GM18499 (cell line): ENCODE data around the gene OR6J1.
A peak's percentile ranks its signal among the peaks of the same experiment; 100 is the strongest.
"Not testable (repeated sequence)": the region's sequence is repeated elsewhere in the genome, so short reads cannot be mapped to it uniquely, and the experiment has no call there.

ENCODE experiments used
- ATAC-seq: cut with Tn5 transposase; IDR thresholded peaks from one replicate; pipeline ENCODE4 v1.9.1; 2021; ENCODE audit warnings: moderate number of reproducible peaks; ENCODE audit not compliant: insufficient read depth, unreplicated experiment

OR6J1 gene

DNA sequence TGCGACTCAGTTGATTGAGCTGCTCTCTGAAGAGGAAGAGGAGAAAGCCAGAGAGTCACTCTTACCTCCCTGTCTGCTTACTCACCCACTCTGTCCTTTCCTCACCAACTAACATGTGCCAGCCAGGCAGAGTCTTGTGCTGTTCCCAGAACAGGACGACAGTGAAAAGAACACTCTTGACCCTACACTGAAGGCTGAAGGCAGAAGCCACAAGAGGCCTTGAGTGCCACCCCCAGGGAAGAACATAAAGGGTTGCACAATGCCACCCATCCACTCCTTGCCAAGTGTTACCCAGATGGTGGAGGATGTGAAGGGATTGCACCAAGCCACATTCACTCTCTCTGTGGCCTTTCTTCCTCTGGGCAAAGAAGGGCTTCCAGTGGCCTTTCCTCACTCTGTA is 33.2 kb downstream of the OR6J1 start:
- no peak for ATAC-seq

- ATAC-seq: no peak
These were observed 36.9 kb downstream of the OR6J1 start for GRCh38 chr14:22607291-22607690.

- ATAC-seq: no peak
These were observed 37.8 kb downstream of the OR6J1 start for GRCh38 chr14:22606380-22606779.

DNA sequence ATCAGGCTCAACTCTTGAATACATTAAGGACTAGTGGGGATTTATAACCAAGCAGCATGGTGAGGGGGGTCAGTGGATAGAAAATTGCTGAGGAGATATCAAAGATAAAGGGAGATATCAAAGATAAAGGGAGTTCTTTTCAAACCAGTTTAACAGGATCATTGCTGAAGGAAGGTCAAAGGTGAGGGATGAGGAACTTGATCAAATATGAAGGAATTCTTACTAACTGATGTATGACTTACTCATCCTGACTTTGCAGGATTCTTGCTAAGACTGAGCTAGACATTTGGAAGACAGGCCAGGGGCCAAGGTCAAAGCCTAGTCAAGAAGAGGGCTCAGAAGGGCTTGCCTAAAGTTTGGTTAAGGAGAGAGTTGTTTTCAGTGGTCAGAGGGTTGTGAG is 41.3 kb downstream of the OR6J1 start:
- no peak for ATAC-seq

- no peak for ATAC-seq
These were observed 42.2 kb downstream of the OR6J1 start for GRCh38 chr14:22601996-22602395.

GRCh38 chr14:22601456-22601855 is 42.7 kb downstream of the OR6J1 start:
- ATAC-seq: no peak

- ATAC-seq: no peak
These were observed 44.1 kb downstream of the OR6J1 start for GRCh38 chr14:22600027-22600426.

DNA sequence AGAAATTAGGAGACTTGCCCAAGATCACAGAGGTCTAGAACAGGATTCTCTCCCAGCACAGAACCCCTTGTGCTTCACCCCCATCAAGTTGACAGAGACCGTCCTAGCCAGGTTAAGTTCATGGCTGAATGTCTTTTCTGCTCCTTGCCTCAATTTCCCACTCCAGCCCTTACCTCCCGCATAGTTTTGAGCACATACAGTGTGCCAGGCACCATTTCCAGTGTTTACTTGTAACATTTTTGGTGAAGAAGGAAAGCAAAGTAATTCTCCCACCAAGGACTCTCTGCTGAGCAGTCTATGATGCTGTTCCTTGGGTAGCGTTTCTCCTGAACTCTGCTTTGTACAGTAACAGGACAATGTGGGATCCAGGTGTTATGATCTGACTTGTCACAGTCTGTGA is 44.8 kb downstream of the OR6J1 start:
- ATAC-seq: no peak

- no peak for ATAC-seq
These were observed 45.3 kb downstream of the OR6J1 start for GRCh38 chr14:22598896-22599244.

DNA sequence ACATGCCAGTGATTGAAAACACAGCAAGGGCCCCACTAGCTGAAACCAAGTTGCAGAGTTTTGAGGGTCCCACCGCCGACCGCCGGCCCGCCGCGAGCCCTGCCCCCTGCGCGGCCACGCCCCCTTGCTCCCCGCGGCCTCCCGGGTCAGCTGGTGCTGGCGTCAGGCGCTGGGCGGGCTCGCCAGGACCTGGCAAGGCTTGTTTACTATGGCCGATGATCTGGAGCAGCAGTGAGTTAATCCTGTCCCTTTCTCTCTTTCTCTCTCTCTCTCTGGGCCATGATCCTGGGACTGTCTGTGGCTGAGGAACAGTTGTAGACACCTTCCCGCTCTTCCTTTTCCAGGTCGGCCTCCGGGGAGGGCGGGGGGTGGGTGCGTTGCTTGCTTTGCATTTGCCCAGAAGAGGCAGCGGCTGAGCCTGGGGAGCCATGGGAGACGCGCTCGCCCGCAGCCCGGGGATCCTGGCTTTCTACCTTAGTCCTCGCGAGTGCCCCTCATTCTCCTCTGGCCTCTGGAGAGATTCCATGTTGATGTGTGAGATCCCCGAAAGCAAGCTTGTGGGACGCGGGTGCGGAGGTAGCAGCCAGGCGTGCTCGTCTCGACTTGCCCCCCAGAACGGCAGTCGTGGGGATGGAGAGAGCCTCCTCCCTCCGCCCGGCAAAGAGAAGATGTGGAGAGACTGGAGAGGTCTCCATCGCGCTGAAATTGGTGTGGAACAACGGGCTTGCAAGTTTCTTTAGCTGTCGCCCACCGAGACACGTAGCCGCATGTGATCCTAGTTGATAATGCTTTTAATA is 45.9 kb downstream of the OR6J1 start, which contains the start of gene ABHD4:
Gene ABHD4, plus strand, starts transcription at position 202 of the 797 bp plus-strand sequence. Its CDS starts 7 bp downstream, at position 209.
- ATAC-seq: no peak

DNA sequence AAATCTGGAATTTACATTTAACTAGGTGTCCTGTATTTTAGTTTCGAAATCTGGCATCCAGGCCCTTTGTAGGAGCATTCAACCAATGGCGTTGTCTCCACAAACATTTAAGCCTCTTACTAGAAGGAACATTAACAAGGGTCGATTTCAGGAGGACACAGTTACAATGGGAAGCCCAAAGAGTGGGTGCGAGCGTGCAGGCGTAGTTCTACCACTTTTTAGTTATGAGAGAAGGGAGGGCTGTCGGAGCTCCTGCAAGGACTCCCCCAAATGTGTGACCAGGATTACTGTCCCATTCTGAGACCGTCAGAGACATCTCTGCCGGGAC is 46.4 kb downstream of the OR6J1 start:
- ATAC-seq: no peak

- ATAC-seq: no peak
These were observed 46.9 kb downstream of the OR6J1 start for GRCh38 chr14:22597265-22597664.

GRCh38 chr14:22596354-22596879 is 47.7 kb downstream of the OR6J1 start:
- no peak for ATAC-seq

- no peak for ATAC-seq
These were observed 49.9 kb downstream of the OR6J1 start for GRCh38 chr14:22594156-22594716.

DNA sequence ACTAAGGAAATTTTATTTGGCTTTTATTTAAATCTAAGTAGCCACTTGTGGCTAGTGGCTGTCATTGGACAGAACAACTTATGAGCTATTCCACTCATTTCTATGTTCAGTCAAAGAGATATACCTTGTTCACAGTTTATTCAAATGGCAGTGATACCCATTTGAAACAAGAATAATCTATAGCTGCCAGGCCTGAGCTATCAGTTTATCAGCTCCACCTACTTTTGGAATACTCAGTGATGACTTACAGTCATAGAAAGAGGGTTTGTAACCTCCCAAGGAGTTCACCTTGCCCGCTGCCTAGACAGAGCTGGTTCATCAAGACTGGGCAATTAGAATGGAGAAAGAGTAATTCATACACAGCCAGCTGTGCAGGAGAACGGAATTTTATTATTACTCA is 50.6 kb downstream of the OR6J1 start:
- no peak for ATAC-seq

DNA sequence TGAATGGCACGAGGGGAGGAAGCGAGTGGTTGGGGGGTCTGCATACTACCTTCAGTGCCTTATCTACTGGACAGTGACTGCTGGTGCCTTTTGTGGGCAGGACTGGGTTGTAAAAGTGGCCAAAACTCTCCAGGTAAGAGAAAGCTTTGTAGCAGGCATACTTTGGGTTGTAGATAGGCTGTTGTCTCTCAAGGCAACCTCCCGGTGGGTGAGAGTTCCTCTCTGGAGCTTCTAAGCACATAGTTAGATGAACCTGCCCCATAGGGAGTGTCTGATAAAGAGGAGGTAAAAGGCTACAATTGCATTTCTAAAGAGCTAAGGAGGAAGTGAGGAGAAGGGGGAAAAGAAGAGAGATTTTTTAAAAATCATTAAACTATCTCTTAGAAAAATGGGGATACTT is 51.0 kb downstream of the OR6J1 start:
- no peak for ATAC-seq

- ATAC-seq: peak; percentile 85
These were observed 54.9 kb downstream of the OR6J1 start, which contains the start of gene DAD1 for GRCh38 chr14:22589096-22589839. DAD1 (minus strand) TSS chr14:22589224; CDS start chr14:22589157, 67 bp downstream.

DNA sequence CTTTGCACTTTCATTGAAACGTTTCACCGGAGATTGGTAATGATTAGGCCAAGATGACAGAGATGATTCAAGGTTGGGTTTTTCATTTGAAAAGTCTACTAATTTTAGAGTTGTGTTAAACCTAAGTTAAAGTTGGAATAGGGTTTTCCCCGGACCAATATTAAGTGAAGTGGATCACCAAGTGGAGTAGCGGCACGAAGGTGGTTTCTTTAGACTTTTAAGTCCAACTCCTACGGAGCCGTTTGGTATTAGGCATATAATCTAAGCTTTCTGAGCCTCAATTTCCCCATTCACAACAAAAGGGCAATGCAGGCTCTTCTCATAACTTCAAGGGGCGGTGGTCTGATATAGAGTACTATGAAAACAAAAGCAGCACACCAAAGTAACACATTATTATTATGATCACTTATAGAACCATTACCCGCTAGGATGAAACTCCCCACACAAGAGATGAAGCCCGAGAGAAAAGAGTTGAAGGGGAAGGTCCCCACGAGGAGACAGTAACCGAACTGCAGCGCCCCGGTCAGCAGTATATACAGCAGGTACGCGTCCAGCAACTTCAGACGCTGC is 55.5 kb downstream of the OR6J1 start:
- ATAC-seq: no peak

GRCh38 chr14:22587677-22588422 is 56.3 kb downstream of the OR6J1 start:
- ATAC-seq: not testable (repeated sequence)

GRCh38 chr14:22587247-22587646 is 56.9 kb downstream of the OR6J1 start:
- ATAC-seq: no peak
